ENCODE data around the gene SNTB2.

DNA sequence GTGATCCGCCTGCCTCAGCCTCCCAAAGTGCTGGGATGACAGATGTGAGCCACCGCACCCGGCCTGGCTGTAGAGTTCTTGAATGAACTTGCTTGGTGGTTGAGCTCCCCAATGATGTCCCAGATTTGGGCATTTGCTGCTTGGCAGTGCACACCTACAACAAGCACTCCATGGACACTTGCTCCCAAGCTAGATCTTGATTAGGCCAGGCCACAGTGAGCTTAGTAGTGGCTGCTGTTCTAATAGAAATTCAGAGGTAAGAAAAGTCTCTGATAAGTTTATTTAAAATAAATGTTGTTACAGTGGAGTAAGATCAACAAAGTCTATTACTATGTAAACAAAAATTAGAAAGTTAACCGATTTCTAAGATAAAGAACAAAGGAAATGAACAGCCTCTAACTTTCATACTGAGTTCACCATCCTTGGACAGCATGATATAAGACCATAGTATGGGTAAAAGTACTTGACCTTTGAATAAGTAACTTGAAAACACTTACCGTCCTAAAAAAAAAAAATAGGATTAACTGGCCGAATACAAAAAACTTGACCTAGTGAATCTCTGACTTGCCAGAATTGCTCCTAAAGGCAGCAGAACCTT, 163.7 kb downstream of the SNTB2 start:
- TF ChIP-seq POLR2AphosphoS5 (IDR thresholded peaks at IDR 0.05; ENCODE audit: low read depth, low read length) = no peak
- no peak for TF ChIP-seq TAF1 (IDR thresholded peaks at IDR 0.05; ENCODE audit: borderline replicate concordance, low read depth, low read length)

Measured in GM12892 (cell line).